Liver (tissue), 9 donors: Measurements from ENCODE around the gene CEP131. TPM values are rescaled to one million over a fixed set of nuclear protein-coding genes. Genes with fewer than 3 reads are reported as not detected.

ENCODE experiments used
- DNase-seq: peaks from one replicate; pipeline ENCODE4 v3.0.0-alpha.2; 2017; ENCODE audit warnings: low spot score
- H3K27ac ChIP-seq, 2 donors: one replicate each; pipeline ENCODE4 v1.7.0; 2013; ENCODE audit warnings: inconsistent platforms in 2 of 2, low read length in 2 of 2, control low read depth in 1 of 2, low read depth in 1 of 2, mild to moderate bottlenecking in 1 of 2
- H3K27me3 ChIP-seq, 4 donors: one replicate each; pipeline versions ENCODE4 v1.6.1 to v1.7.0; 2013; ENCODE audit warnings: low read length in 3 of 4, inconsistent platforms in 1 of 4, mild to moderate bottlenecking in 1 of 4, moderate library complexity in 1 of 4; ENCODE audit not compliant: control insufficient read depth in 4 of 4, insufficient read depth in 4 of 4
- H3K36me3 ChIP-seq, 4 donors: one replicate each; pipeline versions ENCODE4 v1.6.1 to v1.7.0; 2013; ENCODE audit warnings: low read length in 3 of 4, mild to moderate bottlenecking in 3 of 4, low read depth in 1 of 4, moderate library complexity in 1 of 4; ENCODE audit not compliant: control insufficient read depth in 4 of 4, insufficient read depth in 3 of 4
- H3K4me1 ChIP-seq, 4 donors: one replicate each; pipeline versions ENCODE4 v1.6.1 to v1.7.0; 2013; ENCODE audit warnings: low read length in 3 of 4, mild to moderate bottlenecking in 3 of 4, moderate library complexity in 1 of 4; ENCODE audit not compliant: control insufficient read depth in 4 of 4, insufficient read depth in 4 of 4
- H3K4me3 ChIP-seq, 3 donors: one replicate each; pipeline versions ENCODE4 v1.6.1 to v1.7.0; 2013; ENCODE audit warnings: low read length in 3 of 3, control low read depth in 1 of 3, low read depth in 1 of 3, mild to moderate bottlenecking in 1 of 3
- H3K9ac ChIP-seq, 2 donors: one replicate each; pipeline ENCODE4 v1.7.0; 2013; ENCODE audit warnings: low read length in 2 of 2, mild to moderate bottlenecking in 2 of 2, moderate library complexity in 2 of 2, control low read depth in 1 of 2, low read depth in 1 of 2
- H3K9me3 ChIP-seq, 4 donors: one replicate each; pipeline versions ENCODE4 v1.6.1 to v1.7.0; 2013; ENCODE audit warnings: low read length in 3 of 4; ENCODE audit not compliant: control insufficient read depth in 4 of 4
- ATF3 ChIP-seq: IDR thresholded peaks from 2 replicates; pipeline ENCODE4 v1.6.1; 2016; ENCODE audit warnings: antibody characterized with exemption
- CTCF ChIP-seq: fragments of 150-350 bp; IDR thresholded peaks from 2 replicates; pipeline ENCODE4 v1.5.1; 2017; ENCODE audit warnings: improper control_type of control experiment, low read depth, low read length; ENCODE audit not compliant: missing input control
- FOXA1 ChIP-seq: IDR thresholded peaks from 2 replicates; pipeline ENCODE4 v1.6.1; 2016; ENCODE audit warnings: antibody characterized with exemption
- FOXA2 ChIP-seq: IDR thresholded peaks from 2 replicates; pipeline ENCODE4 v1.6.1; 2016; ENCODE audit warnings: antibody characterized with exemption
- GABPA ChIP-seq, 2 donors: IDR thresholded peaks in 1 of 2; conservative IDR thresholded peaks in 1 of 2; 2 replicates each; pipeline ENCODE4 v1.6.1; 2016; ENCODE audit warnings: antibody characterized with exemption in 2 of 2, mild to moderate bottlenecking in 1 of 2, moderate library complexity in 1 of 2
- HNF4A ChIP-seq, 2 donors: conservative IDR thresholded peaks; 2 replicates each; pipeline ENCODE4 v1.6.1; 2016; ENCODE audit warnings: antibody characterized with exemption in 2 of 2, mild to moderate bottlenecking in 2 of 2
- HNF4G ChIP-seq: IDR thresholded peaks from 2 replicates; pipeline ENCODE4 v1.6.1; 2016; ENCODE audit warnings: antibody characterized with exemption
- MAX ChIP-seq: IDR thresholded peaks from 2 replicates; pipeline ENCODE4 v1.6.1; 2016; ENCODE audit warnings: antibody characterized with exemption
- SP1 ChIP-seq: IDR thresholded peaks from 2 replicates; pipeline ENCODE4 v1.6.1; 2018; ENCODE audit warnings: antibody characterized with exemption, mild to moderate bottlenecking
- TAF1 ChIP-seq: conservative IDR thresholded peaks from 2 replicates; pipeline ENCODE4 v1.6.1; 2016; ENCODE audit warnings: antibody characterized with exemption, mild to moderate bottlenecking
- YY1 ChIP-seq: IDR thresholded peaks from 2 replicates; pipeline ENCODE4 v1.6.1; 2016; ENCODE audit warnings: antibody characterized with exemption, mild to moderate bottlenecking
- ZBTB33 ChIP-seq: IDR thresholded peaks from 2 replicates; pipeline ENCODE4 v1.6.1; 2016; ENCODE audit warnings: antibody characterized with exemption
- WGBS: extraction: QIAGEN DNeasy Blood & Tissue Kit; methylation state at CpG from one replicate; pipeline ENCODE4 v1.1.7; 2013; 5-methylcytosine and 5-hydroxymethylcytosine counted together
- polyA plus RNA-seq, 2 donors: library from polyadenylated mRNA; stranded (reverse) in 1 of 2; unstranded in 1 of 2; fragments of 200-250 nt in 1 of 2; fragments of >200 nt in 1 of 2; fragmentation: Nextera tagmentation in 1 of 2; extraction: Ambion mirVana in 1 of 2; gene quantifications; one replicate each; pipeline versions ENCODE4 v1.2.1 to v1.2.3, GENCODE V29; 2013 to 2015
- total RNA-seq, 2 donors: library from RNA; depleted of rRNA; stranded (reverse); fragments of >200 nt; gene quantifications; one replicate each; pipeline ENCODE4 v1.2.3, GENCODE V29; 2014
- donor health status: healthy.
- donor health status: healthy.
- donor health status: healthy.
- donor health status: healthy.
- donor health status: healthy.

The CEP131 gene
- total and polyA plus RNA-seq, 4 donors, result 0.71 to 6.3 (median 2.2) TPM

- TF ChIP-seq HNF4G (no peak), FOXA1 (no peak), FOXA2 (no peak), MAX (no peak), ATF3 (no peak), ZBTB33 (no peak)
- Histone ChIP-seq H3K9me3 (no peaks in the 10 kb centered on the region), H3K4me3 (no peak overlapping the region), H3K36me3 (peaks cover 0 to 29% (median 19%) of the 10 kb centered on the region in 4 donors), H3K27me3 (no peaks in the 10 kb centered on the region), H3K9ac (no peak overlapping the region), H3K27ac (no peak overlapping the region), H3K4me1 (peaks cover 0 to 6% (median 2%) of the 10 kb centered on the region in 4 donors)
- DNase-seq, result no peak
- 82% methylated on average over 16 of the region's 16 CpGs for WGBS
These were observed 25.9 kb upstream of the CEP131 start for GRCh38 chr17:81248649-81249048.

- H3K4me1 ChIP-seq, result peaks cover 0 to 6% (median 0%) of the 10 kb centered on the region in 4 donors
- H3K9me3 ChIP-seq, result no peaks in the 10 kb centered on the region
- TF ChIP-seq FOXA2 (no peak), SP1 (no peak), YY1 (no peak), CTCF (no peak)
- H3K36me3 ChIP-seq, result peaks cover 0 to 29% (median 19%) of the 10 kb centered on the region in 4 donors
- H3K27ac ChIP-seq, result no peak overlapping the region
- H3K4me3 ChIP-seq, result no peak overlapping the region
- H3K27me3 ChIP-seq, result no peaks in the 10 kb centered on the region
- H3K9ac ChIP-seq, result no peak overlapping the region
- 97% methylated on average over 14 of the region's 15 CpGs for WGBS
- DNase-seq, result no peak
These were observed 24.7 kb upstream of the CEP131 start for GRCh38 chr17:81247339-81247990.

- no peak overlapping the region for H3K27ac ChIP-seq
- no peak overlapping the region for H3K4me3 ChIP-seq
- peaks cover 0 to 6% (median 0%) of the 10 kb centered on the region in 4 donors for H3K4me1 ChIP-seq
- no peak overlapping the region for H3K9ac ChIP-seq
- TF ChIP-seq TAF1, result no peak
- TF ChIP-seq GABPA (IDR thresholded peaks at IDR 0.05 in 1 of 2, conservative IDR thresholded peaks at IDR 0.05 in 1 of 2), result no peak
- no peak for TF ChIP-seq HNF4A (conservative IDR thresholded peaks at IDR 0.05)
- 97% methylated on average over 28 of the region's 28 CpGs for WGBS
- no peak for DNase-seq
- H3K27me3 ChIP-seq, result no peaks in the 10 kb centered on the region
- no peaks in the 10 kb centered on the region for H3K9me3 ChIP-seq
- H3K36me3 ChIP-seq, result peaks cover 0 to 24% (median 16%) of the 10 kb centered on the region in 4 donors
These were observed 24.0 kb upstream of the CEP131 start for GRCh38 chr17:81246679-81247338.
